ENCODE data around the gene KCTD16. TPM values are rescaled to one million over a fixed set of nuclear protein-coding genes. Genes with fewer than 3 reads are reported as not detected.

KCTD16 gene
- total RNA-seq, 1 donor from 2014 or later, result 24.3 TPM

- H3K36me3 Mint-ChIP-seq (ENCODE audit: insufficient read depth), result peaks cover 1% of the 10 kb centered on the region
- peaks cover 2% of the 10 kb centered on the region for H3K4me1 Mint-ChIP-seq (ENCODE audit: low read depth)
- no peak overlapping the region for H3K27ac Mint-ChIP-seq
- DNase-seq (ENCODE audit: low spot score, unreplicated experiment), result no peak
- H3K4me3 Mint-ChIP-seq (ENCODE audit: low read depth), result no peak overlapping the region
- H3K9me3 Mint-ChIP-seq (ENCODE audit: low read depth), result no peaks in the 10 kb centered on the region
- H3K27me3 Mint-ChIP-seq, result no peaks in the 10 kb centered on the region
- TF ChIP-seq CTCF (IDR thresholded peaks at IDR 0.05; ENCODE audit: unreplicated experiment), result no peak
These were observed 220.4 kb downstream of the KCTD16 start for GRCh38 chr5:144391044-144391443.

- no peak overlapping the region for H3K27ac Mint-ChIP-seq
- H3K36me3 Mint-ChIP-seq (ENCODE audit: insufficient read depth), result peaks cover 1% of the 10 kb centered on the region
- H3K9me3 Mint-ChIP-seq (ENCODE audit: low read depth), result no peaks in the 10 kb centered on the region
- H3K4me1 Mint-ChIP-seq (ENCODE audit: low read depth), result peaks cover 2% of the 10 kb centered on the region
- no peak for TF ChIP-seq CTCF (IDR thresholded peaks at IDR 0.05; ENCODE audit: unreplicated experiment)
- H3K4me3 Mint-ChIP-seq (ENCODE audit: low read depth), result no peak overlapping the region
- no peak for DNase-seq (ENCODE audit: low spot score, unreplicated experiment)
- H3K27me3 Mint-ChIP-seq, result no peaks in the 10 kb centered on the region
These were observed 223.2 kb downstream of the KCTD16 start for GRCh38 chr5:144393641-144394435.

- DNase-seq (ENCODE audit: low spot score, unreplicated experiment), result no peak
- TF ChIP-seq CTCF (IDR thresholded peaks at IDR 0.05; ENCODE audit: unreplicated experiment), result no peak
- Mint-ChIP-seq H3K9me3 (ENCODE audit: low read depth) (no peaks in the 10 kb centered on the region), H3K27me3 (no peaks in the 10 kb centered on the region), H3K36me3 (ENCODE audit: insufficient read depth) (peaks cover 1% of the 10 kb centered on the region), H3K4me3 (ENCODE audit: low read depth) (no peak overlapping the region), H3K27ac (no peak overlapping the region), H3K4me1 (ENCODE audit: low read depth) (no peaks in the 10 kb centered on the region)
These were observed 225.0 kb downstream of the KCTD16 start for GRCh38 chr5:144395704-144396103.

GRCh38 chr5:144403058-144403457 lies 232.4 kb downstream of the KCTD16 start:
- Mint-ChIP-seq H3K9me3 (ENCODE audit: low read depth) (peaks cover 3% of the 10 kb centered on the region), H3K4me3 (ENCODE audit: low read depth) (no peak overlapping the region), H3K27me3 (no peaks in the 10 kb centered on the region), H3K4me1 (ENCODE audit: low read depth) (peaks cover 7% of the 10 kb centered on the region), H3K36me3 (ENCODE audit: insufficient read depth) (peaks cover 2% of the 10 kb centered on the region), H3K27ac (no peak overlapping the region)
- DNase-seq (ENCODE audit: low spot score, unreplicated experiment), result no peak
- no peak for TF ChIP-seq CTCF (IDR thresholded peaks at IDR 0.05; ENCODE audit: unreplicated experiment)

GRCh38 chr5:144403817-144404420 lies 233.2 kb downstream of the KCTD16 start:
- H3K4me3 Mint-ChIP-seq (ENCODE audit: low read depth), result no peak overlapping the region
- H3K27ac Mint-ChIP-seq, result no peak overlapping the region
- no peak for DNase-seq (ENCODE audit: low spot score, unreplicated experiment)
- H3K9me3 Mint-ChIP-seq (ENCODE audit: low read depth), result peaks cover 3% of the 10 kb centered on the region
- H3K36me3 Mint-ChIP-seq (ENCODE audit: insufficient read depth), result peaks cover 2% of the 10 kb centered on the region
- H3K27me3 Mint-ChIP-seq, result no peaks in the 10 kb centered on the region
- peak; percentile 7 for TF ChIP-seq CTCF (IDR thresholded peaks at IDR 0.05; ENCODE audit: unreplicated experiment)
- peaks cover 7% of the 10 kb centered on the region for H3K4me1 Mint-ChIP-seq (ENCODE audit: low read depth)

Data from progenitor cell of endocrine pancreas (in vitro differentiated cells).